Stomach (tissue), 9 donors: ENCODE measurements around the gene DCANP1. TPM values are rescaled to one million over a fixed set of nuclear protein-coding genes. Genes with fewer than 3 reads are reported as not detected.

ENCODE experiments used
- DNase-seq, 2 donors: peaks; one replicate each; pipeline versions ENCODE4 v3.0.0 to v3.0.0-alpha.2; 2013 to 2019
- H3K27ac ChIP-seq, 5 donors: fragments of 200-600 bp in 4 of 5; sonication (generic) in 4 of 5; one replicate each; pipeline ENCODE4 v1.5.1; 2013 to 2019; ENCODE audit warnings: mild to moderate bottlenecking in 1 of 5, moderate library complexity in 1 of 5
- H3K27me3 ChIP-seq, 3 donors: fragments of 200-600 bp; sonication (generic); one replicate each; pipeline ENCODE4 v1.5.1; 2017 to 2019; ENCODE audit warnings: mixed run types in 1 of 3
- H3K36me3 ChIP-seq, 4 donors: fragments of 200-600 bp; sonication (generic); 1 replicate in 3 of 4; 2 replicates in 1 of 4; pipeline ENCODE4 v1.5.1; 2016 to 2019
- H3K4me1 ChIP-seq, 4 donors: fragments of 200-600 bp; sonication (generic); one replicate each; pipeline ENCODE4 v1.5.1; 2016 to 2019
- H3K4me3 ChIP-seq, 4 donors: fragments of 200-600 bp; sonication (generic) in 3 of 4; one replicate each; pipeline ENCODE4 v1.5.1; 2016 to 2019; ENCODE audit warnings: mild to moderate bottlenecking in 1 of 4
- H3K9me3 ChIP-seq, 4 donors: fragments of 200-600 bp; sonication (generic); one replicate each; pipeline ENCODE4 v1.5.1; 2016 to 2019
- CTCF ChIP-seq, 7 experiments: fragments of 450-650 bp in 4 of 7; fragments of 200-600 bp in 3 of 7; sonication (generic) in 3 of 7; IDR thresholded peaks; one replicate each; pipeline ENCODE4 v1.5.1; 2016 to 2019; ENCODE audit warnings: antibody characterized with exemption in 7 of 7, control low read depth in 2 of 7, mild to moderate bottlenecking in 1 of 7
- EP300 ChIP-seq: sonication (generic); formaldehyde crosslinking; IDR thresholded peaks from one replicate; pipeline ENCODE4 v1.6.1; 2017; ENCODE audit warnings: antibody characterized with exemption
- POLR2A ChIP-seq, 4 donors: fragments of 450-650 bp; IDR thresholded peaks; one replicate each; pipeline ENCODE4 v1.6.1; 2016; ENCODE audit warnings: antibody characterized with exemption in 4 of 4, control low read depth in 2 of 4, mild to moderate bottlenecking in 1 of 4, moderate library complexity in 1 of 4
- POLR2AphosphoS5 ChIP-seq, 3 donors: sonication (generic); formaldehyde crosslinking; IDR thresholded peaks; one replicate each; pipeline ENCODE4 v1.6.1; 2016; ENCODE audit warnings: antibody characterized with exemption in 3 of 3
- WGBS, 5 donors: extraction: QIAGEN DNeasy Blood & Tissue Kit in 3 of 5; methylation state at CpG; one replicate each; pipeline versions ENCODE4 v1.1.5 to v1.1.7; 2013 to 2018; 5-methylcytosine and 5-hydroxymethylcytosine counted together
- intact Hi-C: fragments of 100-400 bp; cut with DNase I; formaldehyde crosslinking; loops from one replicate; pipeline ENCODE4 v1.15.1; 2023; ENCODE audit warnings: low total_unique reads
- polyA plus RNA-seq, 3 donors: library from polyadenylated mRNA; stranded (reverse); fragments of 200-250 nt; gene quantifications; one replicate each; pipeline ENCODE4 v1.2.3, GENCODE V29; 2013
- total RNA-seq, 5 donors: library from RNA; depleted of rRNA; stranded (reverse); fragments of >200 nt; gene quantifications; one replicate each; pipeline versions ENCODE4 v1.1.0 to v1.2.3, GENCODE V29; 2014 to 2016
- donor health status: healthy with polysubstance abuse.
- donor health status: Bipolar disorder and iron deficiency.
- donor health status: healthy.

The DCANP1 gene
- total and polyA plus RNA-seq, 8 donors = 0.55 TPM; not detected in 7

GRCh38 chr5:135446206-135446605 lies 942 bp downstream of the DCANP1 start:
- WGBS, 5 donors = 77 to 97% (median 92%) methylated on average over 9 of the region's 9 CpGs
- H3K27ac ChIP-seq = no peak overlapping the region
- H3K4me1 ChIP-seq = peaks cover 0 to 19% (median 8%) of the 10 kb centered on the region in 4 donors
- intact Hi-C loops = no loop called here
- DNase-seq = no peak
- TF ChIP-seq EP300 (no peak), CTCF (IDR thresholded peaks at IDR 0.05) (no peak), POLR2AphosphoS5 (IDR thresholded peaks at IDR 0.05) (no peak)
- no peaks in the 10 kb centered on the region for H3K36me3 ChIP-seq
- no peaks in the 10 kb centered on the region for H3K9me3 ChIP-seq
- peaks cover 0 to 6% (median 0%) of the 10 kb centered on the region in 3 donors for H3K27me3 ChIP-seq
- no peak overlapping the region for H3K4me3 ChIP-seq

- intact Hi-C loops = no loop called here
- no peak for DNase-seq
- no peaks in the 10 kb centered on the region for H3K9me3 ChIP-seq
- H3K4me1 ChIP-seq = peaks cover 0 to 21% (median 10%) of the 10 kb centered on the region in 4 donors
- H3K27ac ChIP-seq = no peak overlapping the region
- no peaks in the 10 kb centered on the region for H3K36me3 ChIP-seq
- H3K27me3 ChIP-seq = no peaks in the 10 kb centered on the region
- TF ChIP-seq POLR2AphosphoS5 (IDR thresholded peaks at IDR 0.05) = no peak
- TF ChIP-seq POLR2A (IDR thresholded peaks at IDR 0.05) = no peak
- TF ChIP-seq CTCF (IDR thresholded peaks at IDR 0.05) = no peak
- no peak for TF ChIP-seq EP300
- no peak overlapping the region for H3K4me3 ChIP-seq
- 82 to 95% (median 90%) methylated on average over 10 to 14 of the region's 14 CpGs for WGBS, 5 donors
These were observed 1.7 kb downstream of the DCANP1 start for GRCh38 chr5:135445306-135445985.

GRCh38 chr5:135444881-135445280 lies 2.3 kb downstream of the DCANP1 start:
- Histone ChIP-seq H3K4me1 (peaks cover 0 to 21% (median 10%) of the 10 kb centered on the region in 4 donors), H3K4me3 (no peak overlapping the region), H3K36me3 (no peaks in the 10 kb centered on the region), H3K27me3 (no peaks in the 10 kb centered on the region), H3K27ac (no peak overlapping the region), H3K9me3 (no peaks in the 10 kb centered on the region)
- DNase-seq = no peak
- 86 to 94% (median 93%) methylated on average over 5 to 6 of the region's 6 CpGs for WGBS, 5 donors
- intact Hi-C loops = no loop called here
- TF ChIP-seq POLR2A (IDR thresholded peaks at IDR 0.05) (no peak), POLR2AphosphoS5 (IDR thresholded peaks at IDR 0.05) (no peak), CTCF (IDR thresholded peaks at IDR 0.05) (no peak), EP300 (no peak)

- DNase-seq = no peak
- intact Hi-C loops = no loop called here
- H3K9me3 ChIP-seq = no peaks in the 10 kb centered on the region
- no peak for TF ChIP-seq CTCF (IDR thresholded peaks at IDR 0.05)
- TF ChIP-seq POLR2A (IDR thresholded peaks at IDR 0.05) = no peak
- no peak for TF ChIP-seq POLR2AphosphoS5 (IDR thresholded peaks at IDR 0.05)
- no peak for TF ChIP-seq EP300
- H3K27me3 ChIP-seq = no peaks in the 10 kb centered on the region
- H3K27ac ChIP-seq = no peak overlapping the region
- no peaks in the 10 kb centered on the region for H3K36me3 ChIP-seq
- H3K4me1 ChIP-seq = peaks cover 0 to 21% (median 13%) of the 10 kb centered on the region in 4 donors
- no peak overlapping the region for H3K4me3 ChIP-seq
- 85 to 92% (median 89%) methylated on average over 13 of the region's 13 CpGs for WGBS, 5 donors
These were observed 2.8 kb downstream of the DCANP1 start for GRCh38 chr5:135444360-135444759.
